Progenitor cell of endocrine pancreas (in vitro differentiated cells): ENCODE measurements around the gene LRGUK. TPM values are rescaled to one million over a fixed set of nuclear protein-coding genes. Genes with fewer than 3 reads are reported as not detected.
"Not testable (repeated sequence)": the region's sequence is repeated elsewhere in the genome, so short reads cannot be mapped to it uniquely, and the experiment has no call there.

Experiments
- DNase-seq: peaks from one replicate; pipeline ENCODE4 v3.0.0; 2021; ENCODE audit warnings: low spot score; ENCODE audit not compliant: unreplicated experiment
- H3K27ac Mint-ChIP-seq: 2 replicates; pipeline ENCODE4 v1.8.0; 2021; ENCODE audit warnings: mild to moderate bottlenecking, moderate library complexity, mixed read lengths
- H3K27me3 Mint-ChIP-seq: 2 replicates; pipeline ENCODE4 v1.8.0; 2021; ENCODE audit warnings: mixed read lengths
- H3K36me3 Mint-ChIP-seq: 2 replicates; pipeline ENCODE4 v1.8.0; 2022; ENCODE audit warnings: mixed read lengths; ENCODE audit not compliant: insufficient read depth
- H3K4me1 Mint-ChIP-seq: 2 replicates; pipeline ENCODE4 v1.8.0; 2021; ENCODE audit warnings: low read depth, mixed read lengths
- H3K4me3 Mint-ChIP-seq: 2 replicates; pipeline ENCODE4 v1.8.0; 2021; ENCODE audit warnings: low read depth, mild to moderate bottlenecking, moderate library complexity, mixed read lengths
- H3K9me3 Mint-ChIP-seq: 2 replicates; pipeline ENCODE4 v1.8.0; 2021; ENCODE audit warnings: low read depth, mixed read lengths
- CTCF ChIP-seq: fragments of 200-600 bp; sonication (generic); IDR thresholded peaks from one replicate; pipeline ENCODE4 v1.5.0; 2021; ENCODE audit warnings: antibody characterized with exemption, mild to moderate bottlenecking; ENCODE audit not compliant: unreplicated experiment
- long read RNA-seq: library from polyadenylated mRNA; unstranded; transcript quantifications from one replicate; pipeline ENCODE4 v2.0.0, GENCODE V29; 2020
- total RNA-seq: library from RNA; stranded (reverse); gene quantifications from 2 replicates; pipeline ENCODE4 v1.2.1, GENCODE V29; 2021

The LRGUK gene
- 2.6 and 2.9 TPM in 2 replicates for total RNA-seq
- long read RNA-seq = 0 reads

DNA sequence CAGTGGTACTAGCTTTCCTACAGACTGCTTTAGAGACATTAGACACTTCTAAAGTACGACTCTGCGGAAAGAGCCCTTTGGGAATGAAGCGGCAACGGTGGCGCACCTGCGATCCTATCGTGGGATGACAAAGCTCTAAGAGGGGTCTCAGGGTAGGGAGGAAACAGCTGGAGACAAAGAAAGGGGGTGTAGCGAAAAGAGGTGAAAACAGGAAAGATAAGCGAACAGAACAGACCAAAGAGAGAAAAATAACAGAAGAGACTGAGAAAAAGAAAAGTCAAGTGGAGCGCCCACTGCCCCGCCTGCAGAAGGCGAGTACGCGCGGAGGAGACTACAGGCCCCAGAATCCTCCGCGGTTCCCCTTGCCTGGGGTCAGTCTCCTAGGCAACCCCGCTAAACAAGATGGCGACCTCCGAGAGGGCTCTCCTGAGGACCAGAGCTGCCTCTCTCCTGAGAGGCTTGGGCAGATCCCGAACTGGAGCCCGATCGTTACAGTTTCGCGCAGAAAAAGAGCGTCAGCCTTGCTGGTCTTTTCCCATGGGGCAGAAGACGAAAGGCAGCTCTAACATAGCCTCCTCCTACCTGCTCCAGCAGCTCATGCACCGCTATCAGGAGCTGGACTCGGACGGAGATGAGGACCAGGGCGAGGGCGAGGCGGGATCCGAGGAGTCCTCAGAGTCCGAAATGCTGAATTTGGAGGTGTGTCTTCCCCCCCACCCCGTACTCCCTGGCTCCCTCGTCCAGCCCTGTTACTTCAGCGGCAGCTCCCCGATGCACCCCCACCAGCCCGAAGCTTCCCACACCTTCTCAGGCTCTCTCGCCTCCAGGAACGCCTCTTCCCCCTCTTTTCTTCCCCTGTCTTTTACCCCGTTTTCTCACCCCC is at the start of gene LRGUK:
Gene LRGUK, plus strand, starts transcription at position 375 of the 883 bp plus-strand sequence. Its CDS starts 28 bp downstream, at position 403.
- Mint-ChIP-seq H3K27me3 (peaks cover 37% of the 10 kb centered on the region), H3K4me3 (peak within 1 kb of the TSS; percentile 84), H3K9me3 (no peaks in the 10 kb centered on the region), H3K4me1 (peaks cover 11% of the 10 kb centered on the region), H3K36me3 (no peaks in the 10 kb centered on the region), H3K27ac (peak within 1 kb of the TSS; percentile 46)
- peak; percentile 64 for DNase-seq
- no peak for TF ChIP-seq CTCF

- not testable (repeated sequence) for H3K4me1 Mint-ChIP-seq, H3K4me3 Mint-ChIP-seq, H3K27me3 Mint-ChIP-seq, DNase-seq, H3K27ac Mint-ChIP-seq
- H3K9me3 Mint-ChIP-seq = peaks cover 12% of the 10 kb centered on the region
- peaks cover 24% of the 10 kb centered on the region for H3K36me3 Mint-ChIP-seq
Measured at GRCh38 chr7:134077560-134077959, 49.6 kb upstream of the LRGUK start.

- Mint-ChIP-seq H3K27ac (no peak overlapping the region), H3K27me3 (no peaks in the 10 kb centered on the region), H3K4me3 (no peak overlapping the region), H3K4me1 (no peaks in the 10 kb centered on the region), H3K9me3 (peaks cover 12% of the 10 kb centered on the region), H3K36me3 (peaks cover 26% of the 10 kb centered on the region)
- no peak for DNase-seq
- TF ChIP-seq CTCF = no peak
Measured at GRCh38 chr7:134078991-134079390, 48.1 kb upstream of the LRGUK start.

- no peak overlapping the region for H3K27ac Mint-ChIP-seq
- H3K36me3 Mint-ChIP-seq = peaks cover 19% of the 10 kb centered on the region
- no peak for DNase-seq
- H3K4me1 Mint-ChIP-seq = no peaks in the 10 kb centered on the region
- peaks cover 16% of the 10 kb centered on the region for H3K9me3 Mint-ChIP-seq
- no peak overlapping the region for H3K4me3 Mint-ChIP-seq
- TF ChIP-seq CTCF = no peak
- H3K27me3 Mint-ChIP-seq = no peaks in the 10 kb centered on the region
Measured at GRCh38 chr7:134081695-134082094, 45.4 kb upstream of the LRGUK start.

DNA sequence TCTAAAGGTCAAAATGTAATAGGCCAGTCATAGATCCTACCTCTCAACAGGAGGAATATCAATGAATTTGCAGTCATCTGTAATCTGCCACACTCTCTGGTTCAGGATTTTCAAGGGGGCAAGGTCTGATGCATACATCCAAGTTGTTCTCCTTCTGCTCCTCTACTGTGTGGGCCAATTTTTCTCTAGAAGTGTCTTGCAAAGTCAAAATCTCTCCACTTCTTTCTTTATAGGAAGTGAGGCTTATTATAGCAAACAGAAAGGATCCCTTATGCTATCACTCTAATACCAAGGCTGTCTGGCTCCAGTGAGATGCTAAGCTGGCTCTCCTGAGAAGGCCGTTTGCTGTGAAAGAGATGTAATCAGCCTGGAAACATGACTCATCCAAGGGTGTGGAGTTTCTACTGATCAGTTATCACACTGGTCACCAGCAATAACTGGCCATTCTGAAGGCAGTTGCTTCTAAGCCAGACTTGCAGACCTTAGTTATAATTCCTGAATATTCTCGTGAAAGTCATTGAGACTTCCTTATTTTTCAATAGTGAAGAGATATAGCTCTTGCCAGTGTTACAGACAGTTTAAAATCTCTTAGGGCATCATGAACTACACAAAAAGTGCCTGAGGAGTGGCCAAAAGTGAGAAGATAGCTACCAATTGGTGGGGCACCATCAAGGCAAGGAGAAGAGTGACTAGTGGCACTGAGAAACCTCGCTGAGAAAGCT is 43.2 kb upstream of the LRGUK start:
- H3K36me3 Mint-ChIP-seq = peaks cover 25% of the 10 kb centered on the region
- H3K4me3 Mint-ChIP-seq = no peak overlapping the region
- no peaks in the 10 kb centered on the region for H3K27me3 Mint-ChIP-seq
- TF ChIP-seq CTCF = no peak
- H3K9me3 Mint-ChIP-seq = peaks cover 26% of the 10 kb centered on the region
- no peaks in the 10 kb centered on the region for H3K4me1 Mint-ChIP-seq
- no peak overlapping the region for H3K27ac Mint-ChIP-seq
- no peak for DNase-seq
